ENCODE results near the gene ZIC4. TPM values are rescaled to one million over a fixed set of nuclear protein-coding genes. Genes with fewer than 3 reads are reported as not detected.

ZIC4 gene
- total and polyA plus RNA-seq, 2 of the 4 experiments (the other 2 are of a cell fraction) = not detected

DNA sequence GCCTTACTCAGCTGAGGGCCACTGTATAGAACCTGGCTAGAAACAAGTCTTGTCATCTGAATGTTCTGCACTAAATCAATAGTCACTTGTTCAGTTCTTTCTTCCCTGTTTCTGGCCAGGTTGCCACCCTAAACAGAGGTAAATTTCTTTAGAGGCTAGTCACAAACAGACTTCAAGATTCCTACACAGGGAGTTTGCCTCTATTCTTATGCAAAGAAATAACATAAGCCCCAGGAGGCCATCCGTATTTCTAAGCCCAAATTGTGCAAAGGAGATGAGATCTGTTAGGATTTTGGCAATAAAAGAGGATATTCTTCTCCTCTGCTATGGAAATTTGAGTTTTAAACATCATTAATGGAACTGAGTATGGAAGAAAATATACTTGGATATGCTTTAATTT is 4.9 kb downstream of the ZIC4 start:
- no CpG with 5 or more reads among the region's 1 CpG for WGBS, 2 experiments (ENCODE audit: extremely low coverage in 2 of 2, insufficient read length in 1 of 2)
- in situ Hi-C loops (cut with MboI; ENCODE audit: low sequenced_read_pairs) = no loop called here

More for the DNA sequence above, 4.9 kb downstream of the ZIC4 start:
- ATAC-seq (ENCODE audit: low read depth) (no peak), DNase-seq (no peak)
- Histone ChIP-seq H2AK9ac (replicated peaks; ENCODE audit: low read depth, low read length, poor library complexity) (no peak overlapping the region), H4K20me1 (ENCODE audit: insufficient read depth, low read length) (no peaks in the 10 kb centered on the region), H3K9ac (ENCODE audit: low read depth, low read length) (no peak overlapping the region), H4K8ac (ENCODE audit: low read depth in 2 of 2, low read length in 2 of 2) (no peak overlapping the region), H3K27ac (ENCODE audit: insufficient read depth, low read length) (no peak overlapping the region), H3K9me1 (ENCODE audit: insufficient read depth, low read length) (no peaks in the 10 kb centered on the region), H3K27me3 (ENCODE audit: control insufficient read depth, insufficient read depth, low read length) (peaks cover 74% of the 10 kb centered on the region), H3K23ac (ENCODE audit: low read depth, low read length) (no peak overlapping the region), H3K36me3 (ENCODE audit: control insufficient read depth, insufficient read depth, low read length) (no peaks in the 10 kb centered on the region), H3K14ac (replicated peaks; ENCODE audit: low read depth, low read length) (no peak overlapping the region), H2BK5ac (ENCODE audit: low read depth, low read length, poor library complexity, severe bottlenecking) (no peak overlapping the region), H2BK15ac (ENCODE audit: low read depth, low read length) (no peak overlapping the region), H3K4me1 (ENCODE audit: control insufficient read depth, insufficient read depth, low read length) (no peaks in the 10 kb centered on the region), H2AFZ (replicated peaks; ENCODE audit: low read length, poor library complexity) (no peak overlapping the region), H2BK20ac (ENCODE audit: low read depth, low read length) (no peak overlapping the region), H3K9me3 (ENCODE audit: control insufficient read depth, insufficient read depth, low read length) (peaks cover 12% of the 10 kb centered on the region; the same call in 1 of the 2 replicates), H2BK120ac (ENCODE audit: low read depth, low read length) (no peak overlapping the region), H4K91ac (ENCODE audit: insufficient read depth, low read depth, low read length) (no peak overlapping the region), H4K5ac (ENCODE audit: low read depth, low read length) (no peak overlapping the region), H3K79me1 (ENCODE audit: low read depth in 1 of 2, low read length in 2 of 2) (no peaks in the 10 kb centered on the region), H3K18ac (ENCODE audit: low read depth, low read length) (no peak overlapping the region), H3K56ac (ENCODE audit: extremely low read depth, insufficient read depth, low read length) (no peak overlapping the region), H3K4ac (ENCODE audit: low read depth, low read length) (no peak overlapping the region), H3K4me3 (ENCODE audit: insufficient read depth, low read depth, low read length) (no peak overlapping the region), H3K4me2 (ENCODE audit: low read depth, low read length) (no peak overlapping the region), H2AK5ac (ENCODE audit: low read depth, low read length) (no peak overlapping the region)
- TF ChIP-seq CEBPB (IDR thresholded peaks at IDR 0.05; ENCODE audit: low read depth, low read length) (no peak), BHLHE40 (IDR thresholded peaks at IDR 0.05; ENCODE audit: low read depth, low read length) (no peak), CHD1 (IDR thresholded peaks at IDR 0.05; ENCODE audit: low read depth, low read length) (no peak), POLR2A (IDR thresholded peaks at IDR 0.05; ENCODE audit: low read depth, low read length) (no peak), MAFK (IDR thresholded peaks at IDR 0.05; ENCODE audit: low read depth, low read length) (no peak), RCOR1 (IDR thresholded peaks at IDR 0.05; ENCODE audit: insufficient replicate concordance, low read length) (no peak), MAZ (IDR thresholded peaks at IDR 0.05; ENCODE audit: borderline replicate concordance, low read depth, low read length) (no peak), NFE2L2 (IDR thresholded peaks at IDR 0.05; ENCODE audit: low read depth, low read length) (no peak), SMC3 (IDR thresholded peaks at IDR 0.05; ENCODE audit: low read depth, low read length) (no peak), RAD21 (IDR thresholded peaks at IDR 0.05; ENCODE audit: low read length) (no peak), MXI1 (IDR thresholded peaks at IDR 0.05; ENCODE audit: borderline replicate concordance, low read depth, low read length) (no peak), RFX5 (IDR thresholded peaks at IDR 0.05; ENCODE audit: low read depth, low read length) (no peak), FOS (IDR thresholded peaks at IDR 0.05; ENCODE audit: low read depth, low read length) (no peak)
- TF ChIP-seq, protein P1, sequence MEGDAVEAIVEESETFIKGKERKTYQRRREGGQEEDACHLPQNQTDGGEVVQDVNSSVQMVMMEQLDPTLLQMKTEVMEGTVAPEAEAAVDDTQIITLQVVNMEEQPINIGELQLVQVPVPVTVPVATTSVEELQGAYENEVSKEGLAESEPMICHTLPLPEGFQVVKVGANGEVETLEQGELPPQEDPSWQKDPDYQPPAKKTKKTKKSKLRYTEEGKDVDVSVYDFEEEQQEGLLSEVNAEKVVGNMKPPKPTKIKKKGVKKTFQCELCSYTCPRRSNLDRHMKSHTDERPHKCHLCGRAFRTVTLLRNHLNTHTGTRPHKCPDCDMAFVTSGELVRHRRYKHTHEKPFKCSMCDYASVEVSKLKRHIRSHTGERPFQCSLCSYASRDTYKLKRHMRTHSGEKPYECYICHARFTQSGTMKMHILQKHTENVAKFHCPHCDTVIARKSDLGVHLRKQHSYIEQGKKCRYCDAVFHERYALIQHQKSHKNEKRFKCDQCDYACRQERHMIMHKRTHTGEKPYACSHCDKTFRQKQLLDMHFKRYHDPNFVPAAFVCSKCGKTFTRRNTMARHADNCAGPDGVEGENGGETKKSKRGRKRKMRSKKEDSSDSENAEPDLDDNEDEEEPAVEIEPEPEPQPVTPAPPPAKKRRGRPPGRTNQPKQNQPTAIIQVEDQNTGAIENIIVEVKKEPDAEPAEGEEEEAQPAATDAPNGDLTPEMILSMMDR (conservative IDR thresholded peaks at IDR 0.05; ENCODE audit: low read depth, low read length) = no peak
- TF ChIP-seq, protein P2, sequence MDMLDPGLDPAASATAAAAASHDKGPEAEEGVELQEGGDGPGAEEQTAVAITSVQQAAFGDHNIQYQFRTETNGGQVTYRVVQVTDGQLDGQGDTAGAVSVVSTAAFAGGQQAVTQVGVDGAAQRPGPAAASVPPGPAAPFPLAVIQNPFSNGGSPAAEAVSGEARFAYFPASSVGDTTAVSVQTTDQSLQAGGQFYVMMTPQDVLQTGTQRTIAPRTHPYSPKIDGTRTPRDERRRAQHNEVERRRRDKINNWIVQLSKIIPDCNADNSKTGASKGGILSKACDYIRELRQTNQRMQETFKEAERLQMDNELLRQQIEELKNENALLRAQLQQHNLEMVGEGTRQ (IDR thresholded peaks at IDR 0.05; ENCODE audit: low read depth, low read length) = no peak
- TF ChIP-seq, protein P3, sequence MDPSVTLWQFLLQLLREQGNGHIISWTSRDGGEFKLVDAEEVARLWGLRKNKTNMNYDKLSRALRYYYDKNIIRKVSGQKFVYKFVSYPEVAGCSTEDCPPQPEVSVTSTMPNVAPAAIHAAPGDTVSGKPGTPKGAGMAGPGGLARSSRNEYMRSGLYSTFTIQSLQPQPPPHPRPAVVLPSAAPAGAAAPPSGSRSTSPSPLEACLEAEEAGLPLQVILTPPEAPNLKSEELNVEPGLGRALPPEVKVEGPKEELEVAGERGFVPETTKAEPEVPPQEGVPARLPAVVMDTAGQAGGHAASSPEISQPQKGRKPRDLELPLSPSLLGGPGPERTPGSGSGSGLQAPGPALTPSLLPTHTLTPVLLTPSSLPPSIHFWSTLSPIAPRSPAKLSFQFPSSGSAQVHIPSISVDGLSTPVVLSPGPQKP (IDR thresholded peaks at IDR 0.05; ENCODE audit: borderline replicate concordance, low read depth, low read length) = no peak
- dilution Hi-C loops (cut with HindIII; ENCODE audit: low sequenced_read_pairs, unreplicated experiment) = no loop called here
- intact Hi-C loops (cut with micrococcal nuclease) = no loop called here
- CTCF ChIA-PET = interaction anchor here (0.6 kb wide), 1 partner anchor 13 kb away, joined by 3 read pairs; no protein-coding TSS in a partner anchor
- no TSS peak for BruUV-seq (replicated peaks)
- POLR2A ChIA-PET (ENCODE audit: unreplicated experiment) = no interaction called here
